COR-L47 (cell line): ENCODE measurements around the gene HOXB1.
"Not testable (repeated sequence)": the region's sequence is repeated elsewhere in the genome, so short reads cannot be mapped to it uniquely, and the experiment has no call there.

Source experiments
- DNase-seq: peaks from one replicate; lab custom pipeline; 2025; lab: John Stamatoyannopoulos, UW

Gene HOXB1

GRCh38 chr17:48543107-48543853 is 12.5 kb upstream of the HOXB1 start:
- no peak for DNase-seq

DNA sequence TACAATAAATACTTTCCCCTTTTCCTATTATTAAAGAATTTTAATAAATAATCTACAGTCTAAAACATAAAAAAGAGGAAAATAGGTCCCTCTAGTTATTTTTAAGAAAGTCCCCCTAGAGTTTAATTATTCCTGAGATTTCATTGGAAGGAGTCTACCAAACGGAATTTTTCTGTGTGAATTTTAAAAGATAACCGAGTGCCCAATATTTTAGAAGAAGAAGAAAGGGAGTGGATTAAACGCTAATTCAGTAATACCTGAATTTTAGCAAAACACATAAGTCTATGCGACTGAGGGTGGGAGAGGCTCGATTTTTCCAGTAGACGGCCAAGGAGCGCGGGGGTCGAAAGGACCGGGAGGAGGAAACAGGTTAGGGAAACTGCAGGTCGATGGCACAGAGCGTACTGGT is 11.9 kb upstream of the HOXB1 start:
- no peak for DNase-seq

GRCh38 chr17:48542114-48542656 is 11.4 kb upstream of the HOXB1 start:
- no peak for DNase-seq

- peak; percentile 55 for DNase-seq
Measured at GRCh38 chr17:48541577-48542113, 10.8 kb upstream of the HOXB1 start.

DNA sequence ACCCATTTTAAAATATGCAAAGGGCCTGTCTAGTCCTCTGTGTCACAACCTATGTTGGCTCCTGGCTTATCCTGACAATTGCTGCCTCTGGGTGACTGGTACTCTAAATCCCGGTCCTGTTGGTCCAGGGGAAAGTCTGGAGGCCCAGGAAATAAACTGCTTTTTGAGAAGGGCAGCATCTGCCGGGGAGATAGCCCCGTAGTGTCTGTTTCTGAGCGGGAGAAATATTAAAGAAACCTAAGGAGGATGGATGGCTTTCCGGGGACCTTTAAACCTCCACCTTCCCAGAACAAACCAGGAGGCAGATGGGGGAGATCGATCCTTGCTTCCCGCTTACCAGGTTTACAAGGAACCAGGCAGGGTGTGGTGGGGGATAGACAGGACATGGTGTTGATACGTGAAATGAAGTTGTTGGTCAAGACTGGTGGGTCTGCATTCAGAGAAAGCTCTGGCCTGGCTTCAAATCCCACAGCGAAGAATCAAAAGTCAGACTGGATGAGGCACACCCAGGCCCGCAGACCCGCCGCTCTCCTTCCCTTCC is 10.3 kb upstream of the HOXB1 start:
- no peak for DNase-seq

GRCh38 chr17:48540213-48540612 is 9.4 kb upstream of the HOXB1 start:
- DNase-seq, result no peak

DNA sequence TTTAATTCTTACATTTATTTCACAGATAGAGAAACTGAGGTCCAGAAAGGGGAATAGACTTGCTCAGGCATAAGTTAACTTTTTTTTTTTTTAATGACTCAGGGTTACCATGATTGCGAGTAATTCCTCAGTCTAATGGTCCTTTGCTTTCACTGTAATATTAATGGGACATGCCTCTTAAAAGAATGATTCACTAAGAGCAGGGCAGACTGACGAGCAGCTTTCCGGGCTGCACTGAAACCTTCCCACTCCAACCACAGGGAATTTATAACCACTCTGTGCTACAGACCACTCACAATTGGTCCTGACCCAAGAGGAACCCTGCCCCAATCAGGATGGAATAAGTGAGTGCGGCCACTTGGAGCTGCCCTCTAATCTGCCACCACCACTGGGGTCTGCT is 8.4 kb upstream of the HOXB1 start:
- DNase-seq, result no peak

DNA sequence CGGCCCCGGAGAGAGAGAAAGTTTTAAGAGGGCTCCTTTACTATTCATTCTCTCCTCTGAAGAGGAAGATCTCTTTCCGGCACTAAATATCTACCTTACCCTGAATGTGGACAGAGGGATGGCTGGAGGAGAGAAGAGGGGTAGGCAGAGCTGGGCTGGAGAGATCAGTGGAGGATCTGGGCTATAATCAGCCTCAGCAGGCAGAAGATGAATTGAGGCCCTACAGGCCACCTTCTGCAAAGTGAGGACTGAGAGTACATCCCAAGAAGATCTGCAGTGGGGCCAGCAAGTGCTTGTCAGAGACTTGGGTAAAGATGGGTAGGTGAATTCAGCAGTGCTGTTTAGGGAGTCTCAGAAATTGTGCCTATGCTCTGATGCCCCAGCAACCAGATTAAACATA is 6.5 kb upstream of the HOXB1 start:
- no peak for DNase-seq

DNA sequence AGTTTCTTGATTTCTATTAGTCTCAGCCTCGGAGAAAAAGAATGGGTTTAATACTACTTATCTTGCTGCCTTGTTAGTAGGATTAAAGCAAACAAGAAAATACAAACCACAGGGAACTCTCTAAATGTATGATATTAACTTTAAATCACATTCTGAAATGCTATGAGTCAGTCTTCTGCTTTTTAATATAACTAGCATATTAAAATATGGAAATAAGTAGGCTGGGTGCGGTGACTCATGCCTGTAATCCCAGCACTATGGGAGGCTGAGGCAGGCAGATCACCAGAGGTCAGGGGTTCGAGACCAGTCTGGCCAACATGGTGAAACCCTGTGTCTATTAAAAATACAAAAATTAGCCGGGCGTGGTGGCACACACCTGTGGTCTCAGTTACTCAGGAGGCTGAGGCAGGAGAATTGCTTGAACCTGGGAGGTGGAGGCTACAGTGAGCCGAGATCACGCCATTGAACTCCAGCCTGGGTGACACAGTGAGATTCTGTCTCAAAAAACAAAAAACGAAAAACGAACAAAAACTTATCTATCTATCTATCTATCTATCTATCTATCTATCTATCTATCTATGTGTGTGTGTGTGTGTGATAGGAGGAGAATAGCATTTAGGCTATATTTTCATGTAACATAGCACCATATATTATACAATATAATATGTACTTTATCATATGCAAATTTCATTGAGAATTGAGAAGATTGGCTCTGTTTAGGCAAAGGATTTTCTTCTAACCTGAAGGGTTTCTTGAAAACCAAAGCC is 5.2 kb upstream of the HOXB1 start:
- not testable (repeated sequence) for DNase-seq

DNA sequence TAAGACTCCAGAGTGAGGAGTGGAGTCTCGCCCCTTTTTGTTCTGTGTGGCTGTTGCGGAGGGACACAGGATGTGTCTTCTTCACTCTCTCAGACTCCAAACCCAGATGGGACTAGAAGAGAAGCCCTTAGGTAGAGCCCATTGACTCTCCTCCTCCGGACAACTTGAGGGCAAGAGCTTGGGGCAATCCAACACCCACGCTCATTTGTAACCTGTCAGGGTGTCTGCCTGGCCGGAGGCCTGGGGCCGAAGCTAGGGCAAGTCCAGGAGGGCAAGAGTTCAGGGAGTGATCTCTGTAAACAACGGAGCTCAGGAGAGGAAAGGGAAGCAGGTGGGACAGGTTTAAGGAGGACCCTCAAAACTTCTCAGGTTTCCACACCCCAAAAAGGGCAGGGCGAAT is 1.4 kb upstream of the HOXB1 start:
- DNase-seq, result no peak

DNA sequence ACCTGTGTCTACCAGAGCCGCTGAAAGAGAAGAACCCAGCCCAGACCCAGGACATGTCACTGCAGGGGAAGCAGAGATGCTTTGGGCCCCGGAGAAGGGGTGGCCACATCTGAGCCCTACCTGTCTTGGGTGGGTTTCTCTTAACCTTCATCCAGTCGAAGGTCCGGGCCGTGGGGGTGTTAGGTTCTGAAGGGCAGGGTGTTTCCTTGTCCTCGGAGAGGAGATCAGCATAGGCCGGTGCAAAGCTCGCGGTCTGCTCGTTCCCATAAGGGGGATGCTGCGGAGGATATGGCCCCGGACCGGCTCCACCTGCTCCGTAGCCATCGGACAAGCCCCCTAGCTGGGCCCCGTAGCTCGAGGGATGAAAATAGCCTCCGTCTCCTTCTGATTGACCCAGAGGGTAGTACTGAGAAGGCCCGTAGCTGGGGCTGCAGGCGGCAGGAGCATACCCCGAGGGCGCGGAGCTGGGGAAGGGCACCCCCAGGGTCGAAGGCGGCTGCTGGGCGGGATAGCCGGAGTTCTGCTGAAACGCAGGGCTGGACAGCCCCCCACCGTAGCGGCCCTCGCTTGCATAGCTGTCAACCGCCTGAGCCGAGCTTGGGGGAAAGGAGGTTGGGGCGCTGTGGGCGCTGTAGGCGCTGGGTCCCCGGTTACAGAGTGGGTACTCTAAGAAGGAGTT is 464 bp downstream of the HOXB1 start:
- no peak for DNase-seq

DNA sequence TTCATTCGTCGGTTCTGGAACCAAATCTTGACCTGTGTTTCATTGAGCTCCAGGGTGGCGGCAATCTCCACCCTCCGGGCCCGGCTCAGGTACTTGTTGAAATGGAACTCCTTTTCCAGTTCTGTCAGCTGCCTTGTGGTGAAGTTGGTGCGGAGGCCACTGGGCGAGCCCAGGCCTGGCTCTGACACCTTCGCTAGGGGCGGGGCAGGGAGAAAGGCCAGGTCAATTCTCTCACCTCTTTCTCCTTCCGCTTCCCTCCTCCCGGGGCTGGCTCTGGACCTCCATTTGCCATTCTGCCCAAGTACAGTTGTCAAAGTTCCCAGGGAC is 1.2 kb downstream of the HOXB1 start:
- DNase-seq, result no peak

GRCh38 chr17:48528936-48529682 is 1.7 kb downstream of the HOXB1 start:
- no peak for DNase-seq

GRCh38 chr17:48528153-48528935 is 2.5 kb downstream of the HOXB1 start:
- no peak for DNase-seq

GRCh38 chr17:48527547-48527932 is 3.3 kb downstream of the HOXB1 start:
- no peak for DNase-seq

- no peak for DNase-seq
Measured at GRCh38 chr17:48526608-48527546, 3.9 kb downstream of the HOXB1 start.

DNA sequence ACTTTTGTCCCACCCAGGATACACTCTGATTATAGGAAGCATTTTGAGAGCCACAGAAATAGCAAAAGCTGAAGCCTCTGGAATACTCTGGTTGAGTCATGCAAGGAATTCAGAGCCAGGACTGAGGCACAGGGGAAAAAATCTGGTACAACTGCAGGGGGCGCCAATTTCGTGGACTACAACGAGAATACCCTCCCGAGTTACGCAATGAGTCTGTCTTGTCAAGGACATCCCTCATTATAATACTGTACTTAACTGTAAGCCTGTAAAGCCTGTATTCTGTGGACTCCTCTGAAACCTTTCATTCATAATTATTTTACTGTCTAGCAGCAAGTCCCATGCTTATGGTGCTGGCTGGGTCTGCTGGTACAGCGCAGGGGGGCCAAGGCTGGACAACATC is 7.8 kb downstream of the HOXB1 start:
- no peak for DNase-seq

DNA sequence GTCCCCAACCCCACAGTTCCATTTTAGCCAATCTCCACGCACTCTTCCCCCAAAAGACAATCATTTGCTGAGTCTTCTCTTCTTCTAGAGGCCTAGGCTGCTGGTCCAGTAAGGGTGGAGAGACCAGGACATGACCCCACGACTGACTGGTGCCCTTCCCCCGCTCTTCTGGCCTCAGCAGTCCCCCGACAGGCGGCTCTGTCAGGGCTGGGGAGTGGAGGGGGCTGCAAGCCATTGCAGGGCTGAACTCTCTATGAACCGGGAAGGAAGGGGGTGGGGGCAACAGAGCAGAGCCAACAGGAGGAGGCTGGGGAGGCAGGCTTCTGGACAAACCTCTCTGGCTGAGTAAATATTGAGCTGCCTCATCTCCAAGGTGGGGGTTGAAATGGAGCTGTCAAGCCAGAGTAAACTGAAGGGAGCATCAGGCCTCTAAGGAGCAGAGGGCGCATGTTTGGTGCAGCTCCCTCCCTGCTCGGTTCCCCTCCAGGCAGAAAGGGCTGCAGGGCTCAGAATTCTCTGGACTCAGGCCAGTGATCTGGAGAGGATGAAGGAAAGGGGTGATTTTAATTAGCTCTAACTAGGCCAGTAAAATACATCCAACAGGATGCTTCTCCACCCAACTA is 8.7 kb downstream of the HOXB1 start:
- peak; percentile 68 for DNase-seq

- no peak for DNase-seq
Measured at GRCh38 chr17:48520631-48521079, 10.2 kb downstream of the HOXB1 start.
